ENCODE results near the gene WDR45B. TPM values are rescaled to one million over a fixed set of nuclear protein-coding genes. Genes with fewer than 3 reads are reported as not detected.
"Not testable (repeated sequence)": the region's sequence is repeated elsewhere in the genome, so short reads cannot be mapped to it uniquely, and the experiment has no call there.

The WDR45B gene
- total RNA-seq, 1 experiment from 2014 or later, result 96.5 TPM

- TF ChIP-seq ZBTB43 (CRISPR knock-in tag; IDR thresholded peaks at IDR 0.05) (no peak), ZNF416 (CRISPR knock-in tag; IDR thresholded peaks at IDR 0.05) (no peak), AFF4 (CRISPR knock-in tag; IDR thresholded peaks at IDR 0.05; ENCODE audit: borderline replicate concordance) (no peak), NFYB (CRISPR knock-in tag; conservative IDR thresholded peaks at IDR 0.05; ENCODE audit: low read depth) (no peak), ETV6 (CRISPR knock-in tag; IDR thresholded peaks at IDR 0.05) (no peak)
Observed at GRCh38 chr17:82655523-82655922, 7.3 kb upstream of the WDR45B start (continued).

GRCh38 chr17:82655038-82655479 lies 6.8 kb upstream of the WDR45B start:
- TF ChIP-seq ATF3 (CRISPR knock-in tag; conservative IDR thresholded peaks at IDR 0.05), result no peak
- TF ChIP-seq ZNF425 (CRISPR knock-in tag; conservative IDR thresholded peaks at IDR 0.05), result no peak
- no peak for TF ChIP-seq ATF2 (CRISPR knock-in tag; IDR thresholded peaks at IDR 0.05; ENCODE audit: borderline replicate concordance, low read depth)
- TF ChIP-seq IRF2 (CRISPR knock-in tag; IDR thresholded peaks at IDR 0.05; ENCODE audit: borderline replicate concordance, low read depth), result no peak
- no peak for TF ChIP-seq GTF2I (CRISPR knock-in tag; conservative IDR thresholded peaks at IDR 0.05)
- TF ChIP-seq GRHL2 (CRISPR knock-in tag; IDR thresholded peaks at IDR 0.05; ENCODE audit: insufficient replicate concordance, severe bottlenecking), result no peak
- TF ChIP-seq MXD4 (CRISPR knock-in tag; IDR thresholded peaks at IDR 0.05; ENCODE audit: borderline replicate concordance), result no peak
- TF ChIP-seq HMGXB4 (CRISPR knock-in tag; IDR thresholded peaks at IDR 0.05), result no peak
- no peak for TF ChIP-seq MLX (CRISPR knock-in tag; IDR thresholded peaks at IDR 0.05)
- Mint-ChIP-seq H3K4me3 (no peak overlapping the region), H3K4me1 (no peaks in the 10 kb centered on the region), H3K27ac (no peak overlapping the region), H3K9me3 (peaks cover 5% of the 10 kb centered on the region), H3K36me3 (no peaks in the 10 kb centered on the region; the same call in 1 of the 2 replicates), H3K27me3 (ENCODE audit: low read depth) (peaks cover 3% of the 10 kb centered on the region; the same call in 1 of the 2 replicates)
- DNase-seq (ENCODE audit: low spot score) (no peak), ATAC-seq (no peak)
- ChIA-PET POLR2A (no interaction called here), CTCF (no interaction called here)

GRCh38 chr17:82654611-82655010 lies 6.4 kb upstream of the WDR45B start:
- H3K27me3 Mint-ChIP-seq (ENCODE audit: low read depth); H3K4me1 Mint-ChIP-seq; CTCF ChIA-PET; ATAC-seq; POLR2A ChIA-PET; H3K36me3 Mint-ChIP-seq; H3K27ac Mint-ChIP-seq; H3K4me3 Mint-ChIP-seq; H3K9me3 Mint-ChIP-seq; DNase-seq (ENCODE audit: low spot score): not testable (repeated sequence)
